Ectodermal cell (in vitro differentiated cells): ENCODE data around the gene EMX2.

Experiments used
- H3K27ac ChIP-seq: 2 replicates; pipeline ENCODE4 v1.7.0; 2013; ENCODE audit warnings: mild to moderate bottlenecking, low read depth, low read length; ENCODE audit not compliant: insufficient read depth, poor library complexity, severe bottlenecking
- H3K27me3 ChIP-seq: 2 replicates; pipeline ENCODE4 v1.7.0; 2013; ENCODE audit warnings: mild to moderate bottlenecking, low read length; ENCODE audit not compliant: insufficient read depth, control insufficient read depth, poor library complexity, severe bottlenecking
- H3K36me3 ChIP-seq: one replicate; pipeline ENCODE4 v1.7.0; 2013; ENCODE audit warnings: low read length; ENCODE audit not compliant: control insufficient read depth, insufficient read depth
- H3K4me1 ChIP-seq: one replicate; pipeline ENCODE4 v1.7.0; 2013; ENCODE audit warnings: low read length; ENCODE audit not compliant: control insufficient read depth, insufficient read depth
- H3K4me3 ChIP-seq: 2 replicates; pipeline ENCODE4 v1.7.0; 2013; ENCODE audit warnings: low read depth, low read length, control low read depth; ENCODE audit not compliant: insufficient read depth
- H3K9me3 ChIP-seq: 2 replicates; pipeline ENCODE4 v1.7.0; 2013; ENCODE audit warnings: mild to moderate bottlenecking, low read length, moderate library complexity; ENCODE audit not compliant: control insufficient read depth
- WGBS, 2 experiments: methylation state at CpG; one replicate each; pipeline ENCODE4 v1.1.7; 2013; ENCODE audit warnings: missing lambda C conversion rate in 2 of 2; 5-methylcytosine and 5-hydroxymethylcytosine counted together

Gene EMX2

DNA sequence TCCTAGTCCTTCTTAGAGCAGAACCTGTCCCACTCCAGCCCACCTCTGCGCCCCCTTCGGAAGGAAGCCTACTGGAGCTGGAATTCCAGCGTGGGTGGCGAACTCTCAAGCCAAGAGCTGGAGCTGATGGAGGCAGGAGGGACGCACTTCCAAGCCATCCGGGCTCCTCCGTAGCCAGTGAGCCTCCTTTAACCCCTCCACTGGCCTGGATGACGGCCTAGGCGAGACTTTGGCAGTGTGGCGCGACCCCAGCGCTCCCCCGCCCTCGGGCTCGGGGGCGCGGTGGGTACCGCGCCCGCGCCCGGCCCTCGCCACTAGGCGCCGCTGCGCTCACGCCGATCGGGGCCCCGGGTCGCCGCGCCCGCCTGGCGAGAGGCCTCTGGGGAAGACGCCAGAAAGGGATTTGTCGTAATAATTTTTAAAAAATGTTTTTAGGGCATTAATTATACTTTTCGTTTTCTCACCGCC lies 5.1 kb upstream of the EMX2 start:
- Histone ChIP-seq H3K4me1 (peaks cover 34% of the 10 kb centered on the region), H3K9me3 (no peaks in the 10 kb centered on the region), H3K4me3 (peak overlapping the region; percentile 18), H3K36me3 (no peaks in the 10 kb centered on the region), H3K27ac (no peak overlapping the region), H3K27me3 (peaks cover 100% of the 10 kb centered on the region)
- 1 to 2% methylated on average over 38 to 39 of the region's 39 CpGs for WGBS, 2 experiments

DNA sequence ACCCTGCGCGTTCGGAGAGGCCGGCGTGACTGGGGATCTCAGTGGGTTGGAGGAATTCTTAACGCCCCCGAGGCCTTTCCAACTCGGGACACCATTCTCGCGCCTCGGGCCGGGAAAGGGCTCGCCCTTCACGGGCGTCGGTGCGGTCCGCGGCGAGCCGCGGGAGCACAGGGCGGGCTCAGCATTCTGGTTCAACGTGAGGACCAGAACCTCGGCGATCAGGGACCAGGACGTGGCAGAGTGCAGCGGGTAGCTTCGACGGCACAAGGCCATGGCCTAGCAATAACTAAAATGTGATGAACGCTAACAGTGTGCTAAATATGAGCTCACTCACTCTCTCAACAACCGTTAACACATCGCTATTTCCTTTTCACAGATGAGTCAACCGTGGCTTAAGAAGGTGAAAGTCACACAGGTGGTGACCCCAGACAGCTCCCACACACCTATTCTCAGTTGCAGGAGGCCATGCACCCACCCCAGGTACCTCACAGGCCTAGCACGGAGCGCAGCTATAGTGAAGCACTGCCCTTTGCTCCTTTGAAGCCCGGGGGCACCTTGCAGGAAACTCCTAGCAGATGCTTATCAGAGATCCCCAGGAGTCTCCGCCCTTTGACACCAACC lies 4.5 kb upstream of the EMX2 start:
- H3K27ac ChIP-seq = no peak overlapping the region
- peaks cover 32% of the 10 kb centered on the region for H3K4me1 ChIP-seq
- 8 to 9% methylated on average over 38 of the region's 38 CpGs for WGBS, 2 experiments
- H3K4me3 ChIP-seq = peak overlapping the region; percentile 15
- H3K9me3 ChIP-seq = no peaks in the 10 kb centered on the region
- no peaks in the 10 kb centered on the region for H3K36me3 ChIP-seq
- H3K27me3 ChIP-seq = peaks cover 100% of the 10 kb centered on the region

DNA sequence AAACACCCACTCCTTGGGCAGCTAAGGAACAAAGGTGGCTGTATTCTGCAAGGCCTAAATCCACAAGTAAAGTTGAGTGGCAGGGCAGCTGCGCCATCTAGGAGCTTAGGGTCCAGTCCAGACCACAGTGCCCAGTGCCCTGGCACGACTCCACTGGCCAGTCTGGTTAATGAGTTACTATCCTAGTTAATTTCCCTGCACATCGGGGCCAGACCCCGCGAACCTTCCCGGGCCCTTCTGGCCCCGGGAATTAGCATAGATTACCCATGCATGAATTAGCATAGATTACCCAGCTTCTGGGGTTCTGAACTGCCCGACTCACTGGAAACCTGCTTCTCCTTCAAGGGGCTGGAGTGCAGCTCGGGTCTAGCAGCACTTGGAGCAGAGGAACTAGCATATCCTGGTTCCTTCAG lies 3.2 kb upstream of the EMX2 start:
- peaks cover 28% of the 10 kb centered on the region for H3K4me1 ChIP-seq
- no peaks in the 10 kb centered on the region for H3K9me3 ChIP-seq
- 16 to 21% methylated on average over 9 of the region's 9 CpGs for WGBS, 2 experiments

DNA sequence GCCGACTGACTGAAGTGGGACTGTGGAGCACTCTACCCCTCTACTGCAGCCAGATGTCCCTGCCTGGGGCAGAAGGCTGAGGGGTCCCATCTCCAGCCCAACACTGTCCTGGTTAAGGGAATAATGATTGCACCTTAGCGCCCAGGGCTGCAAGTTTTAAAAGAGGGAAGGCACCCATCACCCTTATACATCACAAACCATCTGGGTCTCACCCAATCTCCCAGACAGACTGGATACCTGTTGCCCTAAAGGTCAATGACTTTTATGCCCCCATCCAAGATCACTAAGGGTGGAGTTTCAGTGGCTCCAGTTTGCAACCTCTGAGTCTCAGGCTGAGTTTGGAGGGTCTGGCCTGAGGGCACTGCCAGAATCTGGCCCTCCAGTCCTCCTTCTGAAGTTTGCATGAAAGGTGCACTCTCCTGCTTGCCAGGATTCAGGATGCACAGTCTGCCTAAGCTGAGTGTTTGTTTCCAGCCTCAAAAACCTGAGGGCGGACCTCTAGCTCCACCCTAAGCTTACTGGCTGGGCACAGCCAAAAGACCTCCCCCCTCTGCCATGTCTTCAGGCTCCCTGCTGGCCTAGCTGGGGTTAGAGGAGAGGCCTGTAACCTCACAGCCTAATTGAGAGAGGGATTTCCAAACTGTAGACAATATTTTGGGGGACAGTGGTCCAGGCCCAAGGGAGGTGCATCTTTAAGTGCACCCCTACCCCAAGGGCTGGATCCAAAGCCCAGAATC lies 2.5 kb upstream of the EMX2 start:
- H3K4me3 ChIP-seq = no peak overlapping the region
- no peaks in the 10 kb centered on the region for H3K9me3 ChIP-seq
- H3K27me3 ChIP-seq = peaks cover 100% of the 10 kb centered on the region
- H3K4me1 ChIP-seq = peaks cover 25% of the 10 kb centered on the region
- no peaks in the 10 kb centered on the region for H3K36me3 ChIP-seq
- 21 to 29% methylated on average over 3 of the region's 3 CpGs for WGBS, 2 experiments
- H3K27ac ChIP-seq = no peak overlapping the region

More for the DNA sequence above, 3.2 kb upstream of the EMX2 start:
- Histone ChIP-seq H3K27me3 (peaks cover 100% of the 10 kb centered on the region), H3K27ac (no peak overlapping the region), H3K4me3 (no peak overlapping the region), H3K36me3 (no peaks in the 10 kb centered on the region)

DNA sequence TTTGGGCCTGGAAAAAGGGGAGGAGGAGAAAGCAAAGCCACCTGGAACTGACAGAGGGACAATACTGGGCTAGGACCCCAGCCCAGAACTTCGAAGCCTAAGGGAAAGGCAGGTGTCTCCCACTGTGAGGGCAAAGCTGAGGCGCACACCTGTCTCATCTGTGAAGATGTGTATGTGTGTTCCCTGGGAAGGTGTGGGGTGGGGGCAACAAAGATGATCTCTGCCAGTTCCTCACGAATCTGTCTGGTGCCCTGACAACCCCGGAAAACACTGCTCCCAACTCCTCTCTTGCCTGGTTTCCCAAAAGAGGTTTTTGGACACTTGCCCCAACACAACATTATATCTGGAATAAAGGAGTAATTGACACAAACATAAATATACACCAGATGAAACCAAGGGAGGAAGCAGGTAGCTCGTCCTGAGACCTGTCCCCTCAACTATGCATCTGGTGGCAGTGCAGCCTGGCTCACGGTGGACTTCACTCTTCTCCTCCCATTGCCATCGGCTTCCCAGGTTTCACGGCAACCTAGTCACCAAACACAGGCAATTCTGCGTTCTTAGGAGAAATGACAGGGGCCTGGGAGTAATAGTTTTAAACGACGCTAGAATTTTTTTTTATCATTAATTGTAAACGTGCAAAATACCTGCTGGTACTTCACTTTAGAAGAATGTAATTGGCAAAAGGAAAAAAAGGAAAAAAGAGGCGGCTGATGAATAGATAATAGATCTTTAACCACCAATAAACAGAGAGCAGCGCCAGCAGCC lies 1.7 kb upstream of the EMX2 start:
- 10 to 15% methylated on average over 13 to 14 of the region's 14 CpGs for WGBS, 2 experiments
- H3K9me3 ChIP-seq = no peaks in the 10 kb centered on the region
- peaks cover 22% of the 10 kb centered on the region for H3K4me1 ChIP-seq
- no peaks in the 10 kb centered on the region for H3K36me3 ChIP-seq
- peaks cover 100% of the 10 kb centered on the region for H3K27me3 ChIP-seq
- peak overlapping the region; percentile 27 for H3K4me3 ChIP-seq
- H3K27ac ChIP-seq = no peak overlapping the region

DNA sequence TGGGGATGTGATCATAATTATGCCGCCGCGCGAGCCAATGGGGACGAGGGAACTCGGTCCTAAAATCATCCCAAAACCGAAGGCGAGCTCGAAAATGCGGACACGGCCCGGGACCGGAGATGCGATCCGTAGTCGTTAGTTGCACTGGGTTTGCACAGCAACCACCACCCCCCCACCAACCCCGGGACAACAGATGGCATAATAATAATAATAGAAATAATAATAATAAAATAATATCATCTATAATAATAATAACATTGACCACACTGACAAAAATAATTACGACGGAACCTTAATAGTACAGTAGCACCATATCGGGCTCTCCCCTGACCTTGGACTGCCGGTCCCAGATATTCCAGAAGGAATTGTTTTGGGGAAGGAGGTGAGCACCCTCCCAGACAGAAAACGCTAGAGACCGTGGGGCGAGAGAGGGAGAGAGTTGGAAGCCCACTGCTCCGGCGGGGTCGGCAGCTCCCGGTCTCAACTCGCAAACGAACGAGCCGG lies 1.1 kb upstream of the EMX2 start:
- Histone ChIP-seq H3K36me3 (no peaks in the 10 kb centered on the region), H3K27ac (no peak overlapping the region), H3K4me3 (peak overlapping the region; percentile 56), H3K27me3 (peaks cover 100% of the 10 kb centered on the region), H3K9me3 (no peaks in the 10 kb centered on the region), H3K4me1 (peaks cover 17% of the 10 kb centered on the region)
- 2 to 3% methylated on average over 30 to 31 of the region's 32 CpGs for WGBS, 2 experiments

DNA sequence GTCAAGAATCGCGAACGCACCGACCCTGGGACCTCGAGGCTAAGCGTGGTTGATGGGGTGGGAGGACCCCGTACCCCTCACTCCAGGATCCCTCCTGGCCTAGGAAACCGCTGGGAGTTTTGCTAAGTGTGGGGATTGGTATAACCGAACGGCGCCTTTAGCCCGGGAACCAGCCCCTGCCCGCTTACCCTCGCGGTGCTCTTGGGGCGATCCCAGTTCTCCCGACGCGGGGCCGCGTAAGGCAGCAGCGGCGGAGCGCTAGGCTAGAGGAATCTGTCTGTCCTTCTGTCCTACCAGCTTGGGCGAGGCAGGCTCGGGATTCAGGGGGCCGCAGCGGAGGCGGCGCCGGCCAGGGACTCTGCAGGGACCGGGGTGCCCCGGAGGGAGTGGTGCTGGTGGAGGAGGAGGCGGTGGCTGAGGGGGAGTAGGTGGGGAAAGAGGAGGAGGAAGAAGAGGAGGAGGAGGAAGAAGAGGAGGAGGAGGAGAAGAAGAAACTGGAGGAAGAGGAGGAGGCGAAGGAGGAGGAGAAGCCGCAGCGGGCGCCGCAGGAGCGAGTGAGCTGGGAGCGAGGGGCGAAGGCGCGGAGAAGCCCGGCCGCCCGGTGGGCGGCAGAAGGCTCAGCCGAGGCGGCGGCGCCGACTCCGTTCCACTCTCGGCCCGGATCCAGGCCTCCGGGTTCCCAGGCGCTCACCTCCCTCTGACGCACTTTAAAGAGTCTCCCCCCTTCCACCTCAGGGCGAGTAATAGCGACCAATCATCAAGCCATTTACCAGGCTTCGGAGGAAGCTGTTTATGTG lies 439 bp upstream of the EMX2 start:
- H3K4me3 ChIP-seq = peak overlapping the region; percentile 56
- H3K27ac ChIP-seq = no peak overlapping the region
- no peaks in the 10 kb centered on the region for H3K36me3 ChIP-seq
- H3K4me1 ChIP-seq = peaks cover 18% of the 10 kb centered on the region
- no peaks in the 10 kb centered on the region for H3K9me3 ChIP-seq
- WGBS, 2 experiments = 0 to 1% methylated on average over 62 of the region's 62 CpGs
- peaks cover 100% of the 10 kb centered on the region for H3K27me3 ChIP-seq

DNA sequence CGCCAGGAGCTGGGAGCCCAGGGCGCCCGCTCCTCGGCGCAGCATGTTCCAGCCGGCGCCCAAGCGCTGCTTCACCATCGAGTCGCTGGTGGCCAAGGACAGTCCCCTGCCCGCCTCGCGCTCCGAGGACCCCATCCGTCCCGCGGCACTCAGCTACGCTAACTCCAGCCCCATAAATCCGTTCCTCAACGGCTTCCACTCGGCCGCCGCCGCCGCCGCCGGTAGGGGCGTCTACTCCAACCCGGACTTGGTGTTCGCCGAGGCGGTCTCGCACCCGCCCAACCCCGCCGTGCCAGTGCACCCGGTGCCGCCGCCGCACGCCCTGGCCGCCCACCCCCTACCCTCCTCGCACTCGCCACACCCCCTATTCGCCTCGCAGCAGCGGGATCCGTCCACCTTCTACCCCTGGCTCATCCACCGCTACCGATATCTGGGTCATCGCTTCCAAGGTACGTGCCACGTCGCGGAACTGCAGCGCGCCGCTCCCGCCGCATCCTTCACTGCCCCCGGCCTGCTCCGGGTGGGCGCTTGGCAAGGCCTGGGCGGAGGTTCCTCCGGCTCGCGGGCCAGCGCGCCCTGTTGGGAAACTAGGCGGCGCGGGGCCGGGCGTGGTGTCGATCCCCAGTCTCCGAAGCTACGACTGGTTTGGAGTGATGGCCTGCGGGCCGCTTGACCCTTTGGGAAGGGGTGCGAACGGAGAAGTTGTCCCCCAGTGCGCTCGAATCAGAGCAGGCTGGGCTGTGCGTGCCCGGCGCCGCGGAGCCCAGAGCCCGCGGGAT lies 868 bp downstream of the EMX2 start:
- peak overlapping the region; percentile 56 for H3K4me3 ChIP-seq
- no peaks in the 10 kb centered on the region for H3K36me3 ChIP-seq
- no peaks in the 10 kb centered on the region for H3K9me3 ChIP-seq
- H3K27ac ChIP-seq = no peak overlapping the region
- H3K27me3 ChIP-seq = peaks cover 100% of the 10 kb centered on the region
- H3K4me1 ChIP-seq = peaks cover 30% of the 10 kb centered on the region
- 0% methylated on average over 90 of the region's 90 CpGs for WGBS, 2 experiments

DNA sequence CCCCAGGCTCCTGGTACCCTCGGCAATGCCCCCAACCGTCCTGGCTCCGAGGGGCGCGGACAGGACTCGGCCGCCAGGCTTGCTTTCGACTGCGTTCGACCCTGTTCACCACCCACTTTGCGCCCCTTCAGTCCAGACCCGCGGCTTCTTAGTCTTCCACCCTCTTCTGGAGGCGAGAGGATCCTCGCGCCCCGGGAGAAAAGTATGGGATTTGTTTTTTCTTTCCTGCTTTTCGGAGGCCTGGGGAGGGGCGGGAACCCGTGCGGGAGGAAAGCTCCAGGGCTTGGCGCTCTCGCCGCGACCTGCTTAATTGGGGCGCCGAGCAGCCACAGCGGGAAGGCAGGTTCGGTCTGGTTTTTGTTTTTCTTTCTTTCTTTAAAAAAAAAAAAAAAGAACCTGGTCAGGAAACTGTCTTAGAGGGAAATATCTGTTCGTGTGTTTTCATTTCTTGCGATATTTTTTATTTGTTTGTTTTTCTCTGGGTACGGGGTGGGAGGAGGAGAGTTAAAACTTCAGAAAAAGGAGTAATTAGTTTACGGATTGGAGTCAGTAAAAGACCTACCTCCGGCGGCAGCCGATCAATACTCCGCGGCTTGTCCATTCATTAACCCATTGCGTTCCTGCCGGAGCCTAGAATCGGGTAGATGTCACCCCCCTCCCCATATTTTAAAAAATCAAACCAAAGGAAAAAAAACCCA lies 1.6 kb downstream of the EMX2 start:
- no peaks in the 10 kb centered on the region for H3K9me3 ChIP-seq
- H3K27me3 ChIP-seq = peaks cover 100% of the 10 kb centered on the region
- no peak overlapping the region for H3K27ac ChIP-seq
- no peaks in the 10 kb centered on the region for H3K36me3 ChIP-seq
- peak overlapping the region; percentile 56 for H3K4me3 ChIP-seq
- WGBS, 2 experiments = 0% methylated on average over 41 of the region's 41 CpGs
- peaks cover 34% of the 10 kb centered on the region for H3K4me1 ChIP-seq
